ENCODE measurements around the gene LZTR1.

DNA sequence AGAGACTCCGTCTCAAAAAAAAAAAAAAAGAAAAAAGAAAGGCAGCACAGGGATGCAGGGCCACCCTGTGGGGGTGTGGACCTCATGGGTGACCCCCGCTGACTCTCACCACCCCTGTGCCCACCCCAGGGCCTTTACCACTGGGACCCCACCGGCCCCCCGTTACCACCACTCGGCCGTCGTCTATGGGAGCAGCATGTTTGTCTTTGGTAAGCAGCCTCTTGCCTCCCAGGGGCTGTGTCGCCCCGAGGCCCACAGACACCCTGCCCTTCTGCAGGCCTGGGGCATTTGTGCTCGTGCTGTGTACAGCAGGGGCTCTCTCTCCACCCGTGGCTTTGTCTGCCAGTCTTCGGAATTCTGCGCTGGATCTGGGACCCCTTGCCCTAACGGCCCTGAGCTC, 5.3 kb downstream of the LZTR1 start:
- TF ChIP-seq, protein P1, sequence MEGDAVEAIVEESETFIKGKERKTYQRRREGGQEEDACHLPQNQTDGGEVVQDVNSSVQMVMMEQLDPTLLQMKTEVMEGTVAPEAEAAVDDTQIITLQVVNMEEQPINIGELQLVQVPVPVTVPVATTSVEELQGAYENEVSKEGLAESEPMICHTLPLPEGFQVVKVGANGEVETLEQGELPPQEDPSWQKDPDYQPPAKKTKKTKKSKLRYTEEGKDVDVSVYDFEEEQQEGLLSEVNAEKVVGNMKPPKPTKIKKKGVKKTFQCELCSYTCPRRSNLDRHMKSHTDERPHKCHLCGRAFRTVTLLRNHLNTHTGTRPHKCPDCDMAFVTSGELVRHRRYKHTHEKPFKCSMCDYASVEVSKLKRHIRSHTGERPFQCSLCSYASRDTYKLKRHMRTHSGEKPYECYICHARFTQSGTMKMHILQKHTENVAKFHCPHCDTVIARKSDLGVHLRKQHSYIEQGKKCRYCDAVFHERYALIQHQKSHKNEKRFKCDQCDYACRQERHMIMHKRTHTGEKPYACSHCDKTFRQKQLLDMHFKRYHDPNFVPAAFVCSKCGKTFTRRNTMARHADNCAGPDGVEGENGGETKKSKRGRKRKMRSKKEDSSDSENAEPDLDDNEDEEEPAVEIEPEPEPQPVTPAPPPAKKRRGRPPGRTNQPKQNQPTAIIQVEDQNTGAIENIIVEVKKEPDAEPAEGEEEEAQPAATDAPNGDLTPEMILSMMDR (IDR thresholded peaks at IDR 0.05): no peak
- TF ChIP-seq POLR2A (IDR thresholded peaks at IDR 0.05): no peak
